Right lobe of liver (tissue), 6 donors: Measurements from ENCODE around the gene MAP3K14. TPM values are rescaled to one million over a fixed set of nuclear protein-coding genes. Genes with fewer than 3 reads are reported as not detected.

Experiments
- ATAC-seq, 4 donors: fragments of 200-7000 bp; cut with Tn5 transposase; one replicate each; pipeline ENCODE4 v1.9.1; 2020; ENCODE audit warnings: mild to moderate bottlenecking in 4 of 4, moderate library complexity in 4 of 4
- DNase-seq, 3 donors: peaks; one replicate each; pipeline ENCODE4 v3.0.0-alpha.2; 2020
- H3K27ac ChIP-seq, 3 donors: fragments of 200-600 bp; one replicate each; pipeline ENCODE4 v1.8.0; 2022
- H3K27me3 ChIP-seq, 2 donors: fragments of 200-600 bp; one replicate each; pipeline ENCODE4 v1.8.0; 2022
- H3K36me3 ChIP-seq, 4 donors: fragments of 200-600 bp; sonication (generic) in 1 of 4; one replicate each; pipeline versions ENCODE4 v1.5.1 to v1.8.0; 2017 to 2022; ENCODE audit warnings: control low read depth in 1 of 4
- H3K4me1 ChIP-seq, 4 donors: fragments of 200-600 bp; sonication (generic) in 1 of 4; one replicate each; pipeline versions ENCODE4 v1.5.1 to v1.8.0; 2017 to 2022; ENCODE audit warnings: control low read depth in 1 of 4
- H3K4me3 ChIP-seq, 3 donors: fragments of 200-600 bp; one replicate each; pipeline ENCODE4 v1.8.0; 2022
- H3K9me3 ChIP-seq, 4 donors: fragments of 200-600 bp; sonication (generic) in 1 of 4; one replicate each; pipeline versions ENCODE4 v1.5.1 to v1.8.0; 2017 to 2022; ENCODE audit warnings: control low read depth in 1 of 4
- CTCF ChIP-seq, 4 donors: fragments of 200-600 bp in 3 of 4; fragments of 450-650 bp in 1 of 4; IDR thresholded peaks; one replicate each; pipeline versions ENCODE4 v1.5.1 to v1.8.0; 2016 to 2022; ENCODE audit warnings: antibody characterized with exemption in 4 of 4, mild to moderate bottlenecking in 2 of 4
- POLR2A ChIP-seq: fragments of 450-650 bp; IDR thresholded peaks from one replicate; pipeline ENCODE4 v1.6.1; 2017; ENCODE audit warnings: antibody characterized with exemption, mild to moderate bottlenecking
- WGBS: methylation state at CpG from one replicate; pipeline ENCODE4 v1.1.6; 2018; ENCODE audit warnings: low coverage, low lambda C conversion rate; ENCODE audit not compliant: insufficient coverage; ENCODE audit errors: missing lambda C conversion rate; 5-methylcytosine and 5-hydroxymethylcytosine counted together
- intact Hi-C, 2 donors: fragments of 100-400 bp; cut with DNase I; formaldehyde crosslinking; loops; one replicate each; pipeline versions ENCODE4 v1.11.2 to v1.14.1; 2022
- total RNA-seq, 6 experiments: library from RNA; depleted of rRNA in 2 of 6; stranded (reverse); fragments of >200 nt in 2 of 6; fragmentation: NEBNext Ultra II Directional in 3 of 6; extraction: Animal tissue kit (Norgen Biotek cat#: 25700) in 3 of 6; gene quantifications; one replicate each; pipeline versions ENCODE4 v1.1.0 to v1.2.4, GENCODE V29; 2016 to 2023
- donor health status: DM: no; HTN: yes; CAD: no.
- donor health status: DM: no; HTN: no; CAD: no.
- donor health status: DM: no; HTN: no; CAD: no.
- donor health status: DM: no; HTN: yes; CAD: no.
- donor health status: DM: no; HTN: yes; CAD: no.

Gene MAP3K14
- total RNA-seq, 6 experiments from 2014 or later: 4.8 to 7.8 (median 6.3) TPM

DNA sequence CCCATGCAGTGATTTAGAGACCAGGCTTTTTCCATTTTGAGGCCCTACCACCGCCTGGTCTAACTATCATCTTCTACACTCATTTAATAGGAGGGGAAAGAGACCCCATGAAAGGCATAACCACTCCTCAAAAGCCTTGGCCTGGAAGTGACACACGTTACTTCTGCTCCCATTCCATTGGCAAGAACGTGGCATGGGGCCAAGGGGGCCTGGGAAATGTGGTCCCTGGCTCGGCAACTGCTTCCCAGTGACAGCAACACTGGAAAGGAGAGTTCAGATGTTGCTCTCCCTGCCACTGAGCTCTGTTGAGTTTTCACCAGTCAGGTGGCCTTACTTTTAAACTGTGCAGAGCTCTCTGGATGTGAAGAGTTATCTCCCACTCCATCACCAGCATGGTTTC is 45.2 kb upstream of the MAP3K14 start:
- 78% methylated on average over 3 of the region's 4 CpGs for WGBS
- H3K27me3 ChIP-seq: no peaks in the 10 kb centered on the region
- no peak overlapping the region for H3K27ac ChIP-seq
- DNase-seq: peak in 1 of 3 donors; percentile 40
- TF ChIP-seq POLR2A: no peak
- no peak overlapping the region for H3K4me3 ChIP-seq
- H3K36me3 ChIP-seq: no peaks in the 10 kb centered on the region
- intact Hi-C loops: no loop called here
- no peaks in the 10 kb centered on the region for H3K4me1 ChIP-seq
- ATAC-seq: no peak
- no peaks in the 10 kb centered on the region for H3K9me3 ChIP-seq

DNA sequence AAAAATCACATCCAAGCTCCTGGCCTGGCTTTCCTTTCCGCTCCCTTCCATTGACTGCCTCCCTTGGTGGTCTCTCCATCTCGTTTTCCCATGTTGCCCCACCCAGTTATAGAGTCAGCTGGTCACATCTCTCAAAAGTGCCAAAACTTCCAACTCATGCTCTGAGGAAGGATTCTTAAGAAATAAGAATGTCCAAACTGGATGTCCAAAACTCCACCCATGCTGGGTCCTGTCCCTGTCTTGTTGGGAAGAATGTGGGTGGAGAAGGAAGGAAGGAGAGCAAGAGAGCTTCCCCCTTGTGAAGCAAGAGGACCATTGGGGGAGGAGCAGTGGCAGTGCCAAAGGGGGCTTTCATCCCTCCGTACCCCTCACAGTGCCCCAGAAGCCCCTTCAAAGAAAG is 44.6 kb upstream of the MAP3K14 start:
- H3K9me3 ChIP-seq: no peaks in the 10 kb centered on the region
- H3K27me3 ChIP-seq: no peaks in the 10 kb centered on the region
- DNase-seq (peak in 1 of 3 donors; percentile 15), ATAC-seq (no peak)
- H3K4me1 ChIP-seq: no peaks in the 10 kb centered on the region
- H3K27ac ChIP-seq: no peak overlapping the region
- no peak overlapping the region for H3K4me3 ChIP-seq
- intact Hi-C loops: no loop called here
- TF ChIP-seq POLR2A: no peak
- no peak for TF ChIP-seq CTCF (IDR thresholded peaks at IDR 0.05)
- 94% methylated on average over 2 of the region's 3 CpGs for WGBS
- no peaks in the 10 kb centered on the region for H3K36me3 ChIP-seq

DNA sequence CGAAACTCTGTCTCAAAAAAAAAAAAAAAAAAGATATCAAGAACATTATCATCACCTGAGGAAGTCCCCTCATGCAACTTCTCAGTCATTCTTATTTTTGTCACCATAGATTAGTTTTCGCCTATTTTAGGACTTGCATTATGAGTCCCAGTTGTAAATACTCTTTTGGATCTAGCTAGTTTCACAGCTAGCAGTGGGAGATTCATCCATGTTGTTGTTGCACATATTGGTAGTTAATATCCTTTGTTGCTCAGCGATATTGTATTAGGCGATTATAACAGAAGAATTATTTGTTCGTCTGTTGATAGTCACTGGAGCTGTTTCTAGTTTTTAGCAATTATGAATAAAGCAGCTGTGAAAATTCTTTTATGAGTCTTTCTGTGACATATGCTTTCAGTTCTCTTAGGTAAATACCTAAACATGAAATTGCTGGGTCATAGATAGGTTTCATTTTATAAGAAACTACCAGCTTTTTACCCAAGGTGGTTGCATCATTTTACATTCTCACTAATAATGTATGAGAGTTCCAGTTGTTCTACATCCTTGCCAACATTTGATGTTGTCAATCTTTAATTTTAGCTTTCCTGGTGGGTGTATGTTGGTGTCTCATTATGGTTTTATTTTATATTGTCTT is 40.7 kb upstream of the MAP3K14 start:
- no peaks in the 10 kb centered on the region for H3K4me1 ChIP-seq
- DNase-seq (no peak), ATAC-seq (no peak)
- 81% methylated on average over 5 of the region's 5 CpGs for WGBS
- H3K9me3 ChIP-seq: no peaks in the 10 kb centered on the region
- no peak overlapping the region for H3K27ac ChIP-seq
- TF ChIP-seq CTCF (IDR thresholded peaks at IDR 0.05) (no peak), POLR2A (no peak)
- H3K4me3 ChIP-seq: no peak overlapping the region
- no peaks in the 10 kb centered on the region for H3K36me3 ChIP-seq
- intact Hi-C loops: no loop called here
- no peaks in the 10 kb centered on the region for H3K27me3 ChIP-seq

- H3K27me3 ChIP-seq: no peaks in the 10 kb centered on the region
- H3K36me3 ChIP-seq: no peaks in the 10 kb centered on the region
- TF ChIP-seq POLR2A (no peak), CTCF (IDR thresholded peaks at IDR 0.05) (no peak)
- WGBS: 59% methylated on average over 2 of the region's 2 CpGs
- DNase-seq (peak in 1 of 3 donors; percentile 14), ATAC-seq (no peak)
- intact Hi-C loops: no loop called here
- no peak overlapping the region for H3K4me3 ChIP-seq
- no peaks in the 10 kb centered on the region for H3K9me3 ChIP-seq
- H3K4me1 ChIP-seq: no peaks in the 10 kb centered on the region
- no peak overlapping the region for H3K27ac ChIP-seq
Measured at GRCh38 chr17:45355087-45355486, 38.3 kb upstream of the MAP3K14 start.

DNA sequence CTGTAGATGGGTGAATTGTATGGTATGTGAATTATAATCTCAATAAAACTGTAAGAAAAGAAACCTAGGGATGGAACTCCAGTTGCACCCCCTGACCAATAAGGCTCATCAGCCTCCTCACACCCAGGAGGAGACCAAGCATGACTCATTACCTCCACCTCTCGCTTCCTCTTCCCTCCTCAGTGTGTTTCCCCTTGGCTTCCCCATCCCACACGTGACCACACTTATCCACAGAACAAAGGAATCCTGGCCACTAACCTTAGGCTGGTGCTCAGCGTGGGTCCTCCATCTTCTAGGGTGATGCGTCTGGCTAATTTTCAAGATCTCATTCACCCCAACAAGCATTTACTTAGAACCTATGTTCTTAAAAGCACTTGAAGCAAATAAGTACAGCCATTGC is 36.2 kb upstream of the MAP3K14 start:
- Histone ChIP-seq H3K27me3 (no peaks in the 10 kb centered on the region), H3K4me1 (no peaks in the 10 kb centered on the region), H3K27ac (no peak overlapping the region), H3K4me3 (no peak overlapping the region), H3K9me3 (no peaks in the 10 kb centered on the region), H3K36me3 (no peaks in the 10 kb centered on the region)
- ATAC-seq (no peak), DNase-seq (peak in 1 of 3 donors; percentile 16)
- 67% methylated on average over 4 of the region's 4 CpGs for WGBS
- no peak for TF ChIP-seq CTCF (IDR thresholded peaks at IDR 0.05)
- TF ChIP-seq POLR2A: no peak
- intact Hi-C loops: no loop called here
